ENCODE measurements around the gene RNF146. TPM values are rescaled to one million over a fixed set of nuclear protein-coding genes. Genes with fewer than 3 reads are reported as not detected.

Gene RNF146
- polyA plus RNA-seq, 1 donor (not counting 4 experiments of a cell fraction or from before 2014, with no cell fraction given) = 36.6 TPM

DNA sequence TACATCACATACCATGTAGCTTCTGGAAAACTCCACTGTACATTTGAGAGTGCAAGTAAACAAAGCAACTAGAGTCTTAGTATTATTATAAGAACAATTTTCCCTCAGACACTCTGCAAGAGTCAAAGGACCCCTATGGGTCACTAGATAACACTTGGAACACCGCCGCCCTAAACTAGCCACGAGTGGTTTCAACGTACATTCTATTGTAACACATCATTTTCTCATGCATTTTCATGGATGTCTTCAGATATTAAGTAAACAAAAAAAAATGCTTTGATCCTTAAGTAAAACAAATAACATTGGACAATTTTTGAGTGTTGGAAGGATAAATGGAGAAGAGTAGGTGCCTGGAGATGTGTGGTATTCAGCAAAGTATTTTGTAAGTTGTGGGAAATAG is 3.2 kb upstream of the RNF146 start:
- Histone ChIP-seq H3K9me3 (ENCODE audit: control insufficient read depth, low read depth, low read length) (no peaks in the 10 kb centered on the region), H3K27me3 (ENCODE audit: control insufficient read depth, extremely low read depth, insufficient read depth, low read length) (no peaks in the 10 kb centered on the region), H3K4me3 (ENCODE audit: control insufficient read depth in 2 of 3, extremely low read depth in 1 of 3, insufficient read depth in 2 of 3, low read depth in 1 of 3, low read length in 3 of 3) (no peak overlapping the region), H3K27ac (ENCODE audit: control insufficient read depth, insufficient read depth, low read length) (no peak overlapping the region), H3K36me3 (ENCODE audit: control insufficient read depth in 2 of 2, extremely low read depth in 1 of 2, insufficient read depth in 2 of 2, low read length in 2 of 2) (no peaks in the 10 kb centered on the region), H3K4me2 (ENCODE audit: control insufficient read depth, extremely low read depth, insufficient read depth, low read depth, low read length) (no peak overlapping the region), H3K9me1 (ENCODE audit: control insufficient read depth, extremely low read depth, insufficient read depth, low read length) (no peaks in the 10 kb centered on the region), H2AFZ (ENCODE audit: control insufficient read depth, low read length) (no peak overlapping the region), H3K79me2 (ENCODE audit: control insufficient read depth, insufficient read depth, low read length) (peaks cover 16% of the 10 kb centered on the region), H4K20me1 (ENCODE audit: control insufficient read depth, extremely low read depth, insufficient read depth, low read length) (no peaks in the 10 kb centered on the region), H3K9ac (ENCODE audit: control insufficient read depth, extremely low read depth, insufficient read depth, low read length) (no peak overlapping the region), H3K4me1 (ENCODE audit: control insufficient read depth, extremely low read depth, insufficient read depth, low read length) (peaks cover 5% of the 10 kb centered on the region)
- TF ChIP-seq EZH2 (IDR thresholded peaks at IDR 0.05; ENCODE audit: low read length) (no peak), CTCF (optimal IDR thresholded peaks at IDR 0.05 in 1 of 3, IDR thresholded peaks at IDR 0.05 in 1 of 3, conservative IDR thresholded peaks at IDR 0.05 in 1 of 3; ENCODE audit: extremely low read depth in 1 of 3, insufficient read depth in 2 of 3, low read length in 3 of 3) (no peak)
- dilution Hi-C loops (cut with MboI; ENCODE audit: extremely low pct_ligation_motif_present, low sequenced_read_pairs) = no loop called here
- FAIRE-seq (no peak), DNase-seq (ENCODE audit: low read depth, low spot score) (no peak)

- H3K9me3 ChIP-seq (ENCODE audit: control insufficient read depth, low read depth, low read length) = no peaks in the 10 kb centered on the region
- TF ChIP-seq CTCF (optimal IDR thresholded peaks at IDR 0.05 in 1 of 3, IDR thresholded peaks at IDR 0.05 in 1 of 3, conservative IDR thresholded peaks at IDR 0.05 in 1 of 3; ENCODE audit: extremely low read depth in 1 of 3, insufficient read depth in 2 of 3, low read length in 3 of 3) = no peak
- TF ChIP-seq EZH2 (IDR thresholded peaks at IDR 0.05; ENCODE audit: low read length) = no peak
- peaks cover 47% of the 10 kb centered on the region for H3K79me2 ChIP-seq (ENCODE audit: control insufficient read depth, insufficient read depth, low read length)
- peak overlapping the region; percentile 71 to 100 (median 87) for H3K4me3 ChIP-seq (ENCODE audit: control insufficient read depth in 2 of 3, extremely low read depth in 1 of 3, insufficient read depth in 2 of 3, low read depth in 1 of 3, low read length in 3 of 3)
- H3K27ac ChIP-seq (ENCODE audit: control insufficient read depth, insufficient read depth, low read length) = peak overlapping the region; percentile 79
- H3K9me1 ChIP-seq (ENCODE audit: control insufficient read depth, extremely low read depth, insufficient read depth, low read length) = no peaks in the 10 kb centered on the region
- H3K4me2 ChIP-seq (ENCODE audit: control insufficient read depth, extremely low read depth, insufficient read depth, low read depth, low read length) = peak overlapping the region; percentile 89
- DNase-seq (ENCODE audit: low read depth, low spot score) (no peak), FAIRE-seq (no peak)
- peak overlapping the region; percentile 89 for H3K9ac ChIP-seq (ENCODE audit: control insufficient read depth, extremely low read depth, insufficient read depth, low read length)
- peak overlapping the region; percentile 98 for H2AFZ ChIP-seq (ENCODE audit: control insufficient read depth, low read length)
- H3K4me1 ChIP-seq (ENCODE audit: control insufficient read depth, extremely low read depth, insufficient read depth, low read length) = peaks cover 6% of the 10 kb centered on the region
- dilution Hi-C loops (cut with MboI; ENCODE audit: extremely low pct_ligation_motif_present, low sequenced_read_pairs) = no loop called here
- no peaks in the 10 kb centered on the region for H4K20me1 ChIP-seq (ENCODE audit: control insufficient read depth, extremely low read depth, insufficient read depth, low read length)
- no peaks in the 10 kb centered on the region for H3K27me3 ChIP-seq (ENCODE audit: control insufficient read depth, extremely low read depth, insufficient read depth, low read length)
- H3K36me3 ChIP-seq (ENCODE audit: control insufficient read depth in 2 of 2, extremely low read depth in 1 of 2, insufficient read depth in 2 of 2, low read length in 2 of 2) = no peaks in the 10 kb centered on the region
Observed at GRCh38 chr6:127266892-127267645, 405 bp downstream of the RNF146 start.
